ENCODE data around the gene PPP1R13B. TPM values are rescaled to one million over a fixed set of nuclear protein-coding genes. Genes with fewer than 3 reads are reported as not detected.

PPP1R13B gene
- total and polyA plus RNA-seq, 11 donors: 27.5 to 96.2 (median 75.4) TPM

- H3K4me3 ChIP-seq: peak overlapping the region in 9 of 12 donors; percentile 64 to 95 (median 83)
- intact Hi-C loops (cut with DNase I): loop anchor here in 3 of 10 donors (10.0 kb wide), 2 partner anchors 139 to 149 kb away; partner anchors contain the start of genes BAG5 (in 1 of the 3) and COA8 (in 1 of the 3)
- H3K9me3 ChIP-seq: no peaks in the 10 kb centered on the region
Measured at GRCh38 chr14:103714063-103714724, 133.2 kb downstream of the PPP1R13B start.

GRCh38 chr14:103713304-103714062 is 133.9 kb downstream of the PPP1R13B start:
- Histone ChIP-seq H3K4me1 (peaks cover 17 to 79% (median 50%) of the 10 kb centered on the region in 12 donors), H3K27me3 (no peaks in the 10 kb centered on the region), H3K27ac (peak overlapping the region in 1 of 12 donors; percentile 70), H3K36me3 (peaks cover 0 to 7% (median 0%) of the 10 kb centered on the region in 9 donors), H3K9me3 (no peaks in the 10 kb centered on the region), H3K4me3 (no peak overlapping the region)
- intact Hi-C loops (cut with DNase I): loop anchor here in 3 of 10 donors (10.0 kb wide), 2 partner anchors 139 to 149 kb away; partner anchors contain the start of genes BAG5 (in 1 of the 3) and COA8 (in 1 of the 3)
- DNase-seq (no peak), ATAC-seq (no peak)
- 74 to 77% (median 76%) methylated on average over 17 to 18 of the region's 18 CpGs for WGBS, 4 donors
- TF ChIP-seq POLR2A (IDR thresholded peaks at IDR 0.05) (no peak), CTCF (IDR thresholded peaks at IDR 0.05) (no peak)

More at GRCh38 chr14:103714063-103714724, 133.2 kb downstream of the PPP1R13B start:
- 69 to 78% (median 73%) methylated on average over 16 of the region's 16 CpGs for WGBS, 4 donors
- Histone ChIP-seq H3K27ac (no peak overlapping the region), H3K27me3 (no peaks in the 10 kb centered on the region), H3K4me1 (peaks cover 17 to 76% (median 53%) of the 10 kb centered on the region in 12 donors), H3K36me3 (peaks cover 0 to 6% (median 0%) of the 10 kb centered on the region in 9 donors)
- no peak for DNase-seq
- no peak for ATAC-seq
- TF ChIP-seq CTCF (IDR thresholded peaks at IDR 0.05): no peak
- TF ChIP-seq POLR2A (IDR thresholded peaks at IDR 0.05): no peak

- Histone ChIP-seq H3K36me3 (peaks cover 0 to 10% (median 0%) of the 10 kb centered on the region in 9 donors), H3K4me3 (no peak overlapping the region), H3K9me3 (no peaks in the 10 kb centered on the region), H3K27me3 (no peaks in the 10 kb centered on the region), H3K27ac (peak overlapping the region in 11 of 12 donors; percentile 47 to 76 (median 62)), H3K4me1 (peaks cover 17 to 79% (median 49%) of the 10 kb centered on the region in 12 donors)
- DNase-seq (no peak), ATAC-seq (no peak)
- intact Hi-C loops (cut with DNase I): loop anchor here in 3 of 10 donors (10.0 kb wide), 2 partner anchors 138 to 148 kb away; partner anchors contain the start of genes BAG5 (in 1 of the 3) and COA8 (in 1 of the 3)
- TF ChIP-seq POLR2A (IDR thresholded peaks at IDR 0.05): no peak
- TF ChIP-seq CTCF (IDR thresholded peaks at IDR 0.05): no peak
- WGBS, 4 donors: 45 to 58% (median 49%) methylated on average over 15 to 24 of the region's 24 CpGs
Measured at GRCh38 chr14:103712633-103713247, 134.6 kb downstream of the PPP1R13B start.

Data from heart left ventricle (tissue), 16 donors.